Inflammatory macrophage (primary cell): ENCODE measurements around the gene ECM1.

Source experiments
- DNase-seq, 2 donors: peaks; one replicate each; pipeline ENCODE4 v3.0.0-alpha.2; 2020 to 2022

The ECM1 gene

DNA sequence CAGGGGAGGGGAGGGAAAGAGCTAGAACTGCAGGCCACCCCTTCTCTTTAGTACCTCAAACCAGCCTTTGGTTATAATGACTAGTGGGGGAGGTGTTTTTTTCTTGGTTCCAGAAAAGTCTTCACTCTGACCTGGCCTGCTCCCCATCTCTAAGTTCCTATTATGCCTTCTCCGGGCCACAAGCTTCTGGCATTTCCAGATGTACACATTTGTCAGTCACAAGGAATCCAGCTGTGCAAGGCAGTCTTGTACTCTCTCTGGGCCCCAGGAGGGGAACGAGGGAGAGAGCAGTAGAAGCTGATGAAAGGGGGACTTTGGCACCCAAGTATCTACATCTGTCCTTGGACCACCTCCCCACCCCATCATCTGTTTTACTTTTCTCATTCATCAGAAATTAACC, 4.9 kb downstream of the ECM1 start:
- DNase-seq, result no peak

DNA sequence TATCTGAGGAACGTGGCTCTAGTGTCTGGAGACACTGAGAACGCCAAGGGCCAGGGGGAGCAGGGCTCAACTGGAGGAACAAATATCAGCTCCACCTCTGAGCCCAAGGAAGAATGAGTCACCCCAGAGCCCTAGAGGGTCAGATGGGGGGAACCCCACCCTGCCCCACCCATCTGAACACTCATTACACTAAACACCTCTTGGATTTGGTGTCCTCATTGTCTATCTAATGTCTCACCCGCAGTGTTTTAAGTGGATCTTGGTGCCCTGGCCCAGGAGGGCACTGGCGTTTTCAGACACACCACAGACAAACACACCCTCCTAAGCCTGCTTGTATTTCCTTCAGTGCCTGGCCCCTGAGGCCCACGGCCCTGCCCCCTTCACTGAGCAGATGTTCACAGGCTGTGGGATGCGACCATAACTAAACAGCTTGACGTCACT, 5.5 kb downstream of the ECM1 start:
- DNase-seq, result no peak

DNA sequence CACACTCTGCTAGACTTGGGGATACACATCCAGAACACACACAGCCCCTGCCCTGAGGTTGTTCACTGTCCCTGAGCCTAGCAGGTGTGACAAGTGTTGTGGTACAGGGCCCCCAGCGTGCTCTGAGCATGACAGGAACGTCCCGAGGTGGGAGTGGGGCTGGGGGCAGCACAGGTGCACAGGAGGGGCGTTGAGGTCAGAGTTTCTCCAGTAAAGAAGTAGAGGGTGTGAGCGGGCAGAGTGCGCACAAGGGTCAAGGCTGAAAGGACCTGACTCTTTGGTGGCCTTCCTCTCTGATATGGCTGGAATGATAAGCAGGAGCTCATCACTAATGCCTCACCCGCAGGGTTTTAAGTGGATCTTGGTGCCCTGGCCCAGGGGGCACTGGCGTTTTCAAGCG, 6.4 kb downstream of the ECM1 start:
- no peak for DNase-seq

DNA sequence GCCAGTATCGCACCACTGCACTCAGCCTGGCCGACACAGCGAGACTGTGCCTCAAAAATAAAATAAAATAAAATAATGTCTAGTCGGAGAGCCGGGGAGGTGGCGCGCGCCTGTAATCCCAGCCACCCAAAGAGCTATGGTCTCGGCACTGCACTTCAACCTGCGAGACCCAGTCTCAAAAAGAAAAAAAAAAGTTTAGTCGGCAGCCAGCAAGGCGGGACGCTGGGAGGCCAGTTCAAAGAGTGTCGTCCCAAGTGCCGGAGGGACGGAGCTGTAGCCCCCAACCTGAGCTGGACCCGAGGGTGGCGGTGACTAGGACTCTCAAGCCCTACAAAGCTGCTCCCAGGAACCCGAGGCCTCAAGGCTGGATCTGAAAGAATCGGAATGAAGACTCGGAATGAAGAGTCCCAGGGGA, 7.0 kb downstream of the ECM1 start:
- DNase-seq, result no peak

DNA sequence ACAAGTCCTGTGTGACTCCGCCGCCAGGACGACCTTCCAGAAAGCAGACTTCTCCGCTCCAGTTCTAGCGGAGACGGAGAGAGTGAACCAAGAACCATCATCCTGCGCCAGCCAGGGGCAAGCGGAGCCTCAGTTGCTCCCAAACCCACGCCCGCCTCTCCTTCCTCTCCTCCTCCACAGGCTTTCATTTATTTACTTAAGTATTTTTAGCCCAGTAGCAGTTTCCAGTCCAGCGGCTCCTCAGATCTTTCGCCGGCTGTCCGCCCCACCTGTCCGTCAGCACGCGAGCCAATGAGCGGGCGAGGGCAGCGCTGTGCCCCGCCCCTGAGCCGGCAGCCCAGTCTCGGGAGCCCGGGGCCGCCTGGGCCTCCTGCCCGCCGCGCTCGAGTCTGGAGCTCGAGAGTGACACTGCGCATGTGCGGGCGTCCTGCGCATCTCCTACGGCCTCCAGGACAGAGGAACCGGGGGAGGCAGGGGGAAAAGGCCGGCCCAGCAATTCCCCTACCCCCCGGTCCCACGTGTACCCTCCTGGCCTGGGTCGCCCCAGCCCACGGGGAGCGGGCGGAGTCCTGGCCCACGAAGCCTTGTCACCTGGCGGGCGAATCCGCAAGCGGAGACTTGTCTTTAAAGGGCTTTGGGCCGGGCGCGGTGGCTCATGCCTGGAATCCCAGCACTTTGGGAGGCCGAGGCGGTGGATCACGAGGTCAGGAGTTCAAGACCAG, 7.6 kb downstream of the ECM1 start, which contains the start of gene FALEC:
FALEC (plus strand) TSS at position 425 of the 722 bp plus-strand sequence.
- DNase-seq, result peak; percentile 96 to 97

DNA sequence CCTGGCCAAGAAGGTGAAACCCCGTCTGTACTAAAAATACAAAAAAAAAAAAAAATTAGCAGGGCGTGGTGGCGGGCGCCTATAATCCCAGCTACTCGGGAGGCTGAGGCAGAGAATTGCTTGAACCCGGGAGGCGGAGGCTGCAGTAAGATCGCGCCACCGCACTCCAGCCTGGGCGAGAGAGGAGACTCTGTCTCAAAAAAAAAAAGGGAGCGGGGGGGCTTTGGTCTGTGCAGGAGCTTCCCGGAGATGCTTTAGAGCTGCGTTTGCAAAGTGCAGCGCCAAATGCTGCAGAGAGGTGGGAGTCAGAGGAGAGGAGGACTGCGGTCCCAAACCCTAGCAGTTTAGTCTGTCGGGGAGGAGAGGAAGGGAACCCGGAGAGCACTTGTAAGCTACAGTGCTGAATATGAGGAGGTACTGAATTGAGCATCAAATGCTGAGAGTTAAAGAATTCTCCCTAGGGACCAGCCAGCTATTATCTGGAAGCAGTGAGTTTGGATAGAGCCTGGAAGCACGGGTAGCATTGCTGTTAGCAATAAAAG, 8.2 kb downstream of the ECM1 start:
- no peak for DNase-seq

DNA sequence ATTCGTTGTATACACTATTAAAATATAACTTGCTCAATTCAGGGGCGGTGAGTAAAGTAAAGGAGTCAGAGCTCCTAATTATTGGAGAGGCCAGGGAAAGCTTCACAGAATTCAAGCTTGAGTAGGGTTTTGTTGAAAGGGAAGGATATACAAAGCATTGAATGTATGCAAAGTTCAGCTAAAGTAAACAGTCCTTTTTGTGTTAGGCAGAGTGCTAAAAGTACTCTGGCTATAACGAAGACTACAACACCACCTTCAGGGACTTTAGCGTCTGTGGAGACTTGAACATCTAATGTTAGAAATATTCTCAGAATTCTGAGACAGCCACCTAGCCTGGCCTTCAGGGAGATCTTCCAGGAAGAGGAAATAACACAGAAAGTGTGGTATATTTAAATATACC, 8.7 kb downstream of the ECM1 start:
- no peak for DNase-seq

DNA sequence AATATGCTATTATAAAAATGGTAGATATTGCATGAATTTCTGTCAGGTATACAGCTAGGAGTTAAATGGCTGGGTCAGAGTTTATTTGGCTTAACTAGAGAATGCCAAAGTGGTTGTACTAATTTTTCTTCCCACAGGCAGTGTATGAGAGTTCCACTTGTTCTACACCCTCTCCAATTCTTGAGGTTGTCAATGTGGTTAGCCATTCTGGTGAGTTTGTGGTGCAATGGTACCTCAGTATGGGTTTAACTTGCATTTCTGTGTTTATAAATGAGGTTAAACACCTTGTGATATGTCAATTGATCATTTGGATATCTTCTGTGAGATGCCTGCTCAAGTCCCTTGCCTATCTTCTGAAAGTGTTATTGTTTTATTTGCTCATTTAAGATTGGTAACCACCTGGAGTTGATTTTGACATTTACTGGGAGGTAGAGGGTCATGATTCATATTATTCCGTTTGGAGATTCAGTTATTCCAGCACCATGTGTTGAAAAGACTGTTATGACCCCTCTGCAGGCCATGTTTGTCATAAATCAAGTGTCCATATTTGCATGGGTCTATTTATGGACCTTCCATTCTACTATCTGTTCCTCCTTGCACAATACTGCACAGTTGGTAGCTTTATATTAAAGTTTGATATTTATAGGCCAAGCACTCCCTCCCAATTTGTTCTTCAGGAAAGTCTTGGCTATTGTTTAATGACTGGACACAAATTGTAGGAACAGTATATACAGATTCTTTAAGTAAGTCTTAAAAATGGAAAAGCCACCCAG, 13.5 kb downstream of the ECM1 start:
- no peak for DNase-seq

DNA sequence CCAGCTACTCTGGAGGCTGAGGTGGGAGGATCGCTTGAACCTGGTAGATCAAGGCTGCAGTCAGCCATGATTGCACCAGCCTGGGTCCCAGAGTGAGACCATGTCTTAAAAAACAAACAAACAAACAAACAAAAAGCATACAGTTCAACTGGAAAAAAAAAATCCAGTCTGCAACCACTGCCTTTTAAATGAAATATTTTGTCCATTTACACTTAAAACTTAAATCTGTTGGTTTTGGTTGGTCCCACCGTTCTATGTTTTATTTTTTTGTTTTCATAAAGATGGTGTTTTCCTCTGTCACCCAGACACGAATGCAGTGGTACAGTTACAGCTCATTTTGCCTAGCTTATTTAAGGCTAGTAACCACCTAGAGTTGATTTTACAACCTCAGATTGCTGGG, 17.4 kb downstream of the ECM1 start:
- DNase-seq, result no peak

DNA sequence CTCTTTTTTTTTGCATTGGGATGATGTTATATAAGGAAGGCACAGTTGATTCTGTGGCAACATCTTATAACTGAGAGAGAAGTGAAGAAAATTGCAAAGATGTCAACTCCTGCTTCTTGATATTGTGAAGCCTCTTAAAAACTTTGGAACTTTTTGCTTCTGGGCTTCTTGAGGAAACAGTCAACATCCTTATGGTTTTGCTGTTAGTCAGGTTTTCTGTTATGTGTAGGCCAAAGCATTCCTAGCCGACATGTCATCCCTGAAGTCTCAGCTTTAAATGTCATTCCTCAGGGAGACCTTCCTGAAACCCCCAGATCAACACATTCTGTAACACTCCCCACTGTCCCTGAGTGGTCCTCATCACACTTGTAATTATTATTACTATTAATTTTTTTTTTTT, 20.3 kb downstream of the ECM1 start:
- no peak for DNase-seq

DNA sequence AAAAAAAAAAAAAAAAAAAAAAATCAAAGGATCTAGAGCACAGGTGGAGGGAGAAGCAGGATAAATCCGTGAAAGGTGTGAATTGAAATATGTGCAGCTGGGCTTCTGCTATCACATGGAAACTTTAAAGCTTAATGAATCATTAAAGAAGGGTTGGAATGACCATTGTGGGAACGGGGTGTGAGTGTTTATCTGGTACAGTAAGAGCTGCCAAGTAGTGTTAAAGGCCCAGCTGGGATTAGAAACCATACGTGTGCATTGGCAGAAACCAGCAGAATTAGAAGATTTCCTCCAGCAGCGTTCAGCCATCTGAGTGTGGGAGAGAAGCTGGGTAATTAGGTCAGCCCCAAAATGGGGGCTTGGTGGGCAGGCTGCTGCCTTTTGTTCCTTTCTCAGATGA, 21.1 kb downstream of the ECM1 start:
- DNase-seq, result no peak

DNA sequence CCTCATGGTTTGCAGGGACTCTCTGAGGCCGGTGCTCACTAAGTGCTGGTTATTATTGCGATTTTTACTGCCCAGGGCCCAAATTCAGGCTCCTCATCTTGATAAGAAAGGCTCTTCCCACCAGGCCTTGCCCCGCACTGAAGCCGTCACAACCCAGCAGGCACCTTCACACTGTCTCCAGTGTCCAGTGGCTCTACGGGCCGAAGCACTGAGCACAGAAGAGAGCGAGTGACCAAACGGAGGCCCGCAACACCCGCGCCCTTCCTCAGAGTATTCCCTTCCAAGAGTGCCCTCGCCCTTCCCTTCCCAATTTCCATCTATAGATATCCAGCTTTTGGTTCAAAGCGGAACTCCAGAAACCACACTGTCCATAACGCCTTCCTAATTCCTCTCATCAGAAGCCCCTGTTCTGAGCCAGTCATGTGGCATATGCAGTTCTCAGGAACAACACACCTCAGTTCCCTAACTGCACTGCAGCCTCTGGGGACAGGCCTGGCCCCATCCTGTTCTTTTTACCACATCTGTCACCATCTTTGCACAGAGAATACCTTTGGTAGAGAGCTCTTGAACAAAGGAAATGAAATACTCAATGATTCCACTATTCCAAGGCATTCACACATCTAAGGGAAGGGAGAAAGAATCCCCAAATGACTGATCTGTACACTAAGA, 22.7 kb downstream of the ECM1 start:
- DNase-seq, result no peak

DNA sequence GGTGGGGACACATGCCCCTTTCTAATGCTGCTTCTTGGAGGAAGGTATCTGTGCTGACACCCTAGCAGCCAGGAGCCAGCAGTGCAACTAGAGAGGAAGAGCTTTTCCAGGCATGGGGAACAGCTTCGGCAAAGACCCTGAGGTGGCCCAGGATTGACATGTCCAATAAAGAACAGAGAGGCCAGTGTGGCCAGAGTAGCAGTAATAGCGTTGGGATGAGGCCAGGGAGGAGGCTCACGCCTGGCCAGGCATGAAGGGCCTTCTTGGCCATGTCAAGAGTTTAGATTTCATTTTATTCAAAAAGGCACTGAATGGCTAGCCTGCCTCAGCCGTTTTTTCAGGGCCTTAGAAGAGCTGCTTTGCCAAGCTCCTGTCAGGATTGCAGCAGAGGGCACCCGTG, 25.0 kb downstream of the ECM1 start:
- DNase-seq, result no peak

DNA sequence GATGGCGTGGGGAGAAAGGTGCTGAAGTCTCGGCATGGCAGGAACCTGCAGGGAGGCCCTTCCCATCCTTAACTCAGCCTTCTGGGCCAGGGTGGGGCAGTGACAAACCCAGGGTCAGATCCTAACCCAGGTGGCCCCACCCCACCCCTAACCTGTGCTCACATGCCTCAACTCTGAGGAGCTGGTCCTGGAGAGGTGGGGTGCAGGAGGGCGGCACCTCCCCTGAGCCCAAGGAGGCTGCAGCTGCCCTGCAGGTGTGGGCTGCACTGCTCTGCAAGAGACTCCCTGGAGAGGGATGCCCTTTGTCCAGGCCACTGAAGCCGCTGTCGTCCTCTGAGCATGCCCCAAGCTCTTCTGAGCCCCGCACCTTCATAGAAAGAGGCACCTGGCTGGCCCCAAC, 26.1 kb downstream of the ECM1 start:
- DNase-seq, result no peak

DNA sequence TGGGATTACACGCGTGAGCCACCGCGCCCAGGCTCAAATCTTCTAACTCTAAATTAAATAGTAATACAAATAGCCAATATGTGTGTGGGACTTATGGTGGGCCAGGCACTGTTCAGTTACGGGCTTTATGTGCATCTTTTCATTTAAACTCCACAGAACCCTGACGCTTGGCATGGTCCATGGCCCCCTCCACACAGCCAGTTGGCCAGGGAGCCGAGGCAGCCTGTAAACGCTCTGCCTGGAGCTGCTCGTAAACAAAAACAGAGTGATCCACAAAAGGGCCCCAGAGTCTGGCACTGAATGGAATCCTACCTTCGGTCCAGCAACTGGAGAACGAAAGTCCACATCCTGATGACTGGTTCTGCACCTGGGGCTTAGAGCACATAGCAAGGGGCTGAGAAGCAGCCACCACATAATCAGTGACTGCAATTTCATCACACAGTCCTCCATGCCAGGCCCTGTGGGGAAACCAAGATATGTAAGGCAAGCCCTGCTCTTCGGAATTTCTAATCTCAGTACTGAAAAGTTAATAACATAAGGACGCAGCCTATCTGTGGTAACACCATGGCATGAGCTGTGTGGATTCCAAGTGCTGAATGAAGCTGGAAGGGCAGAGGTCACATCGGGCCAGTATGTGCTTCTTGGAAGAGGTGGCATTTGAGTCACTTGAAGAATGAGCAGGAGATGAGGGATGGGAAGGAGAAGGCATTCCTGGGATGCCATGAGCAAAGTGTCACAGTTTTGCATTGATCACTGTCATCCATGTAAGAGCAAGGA, 27.8 kb downstream of the ECM1 start:
- DNase-seq, result no peak

DNA sequence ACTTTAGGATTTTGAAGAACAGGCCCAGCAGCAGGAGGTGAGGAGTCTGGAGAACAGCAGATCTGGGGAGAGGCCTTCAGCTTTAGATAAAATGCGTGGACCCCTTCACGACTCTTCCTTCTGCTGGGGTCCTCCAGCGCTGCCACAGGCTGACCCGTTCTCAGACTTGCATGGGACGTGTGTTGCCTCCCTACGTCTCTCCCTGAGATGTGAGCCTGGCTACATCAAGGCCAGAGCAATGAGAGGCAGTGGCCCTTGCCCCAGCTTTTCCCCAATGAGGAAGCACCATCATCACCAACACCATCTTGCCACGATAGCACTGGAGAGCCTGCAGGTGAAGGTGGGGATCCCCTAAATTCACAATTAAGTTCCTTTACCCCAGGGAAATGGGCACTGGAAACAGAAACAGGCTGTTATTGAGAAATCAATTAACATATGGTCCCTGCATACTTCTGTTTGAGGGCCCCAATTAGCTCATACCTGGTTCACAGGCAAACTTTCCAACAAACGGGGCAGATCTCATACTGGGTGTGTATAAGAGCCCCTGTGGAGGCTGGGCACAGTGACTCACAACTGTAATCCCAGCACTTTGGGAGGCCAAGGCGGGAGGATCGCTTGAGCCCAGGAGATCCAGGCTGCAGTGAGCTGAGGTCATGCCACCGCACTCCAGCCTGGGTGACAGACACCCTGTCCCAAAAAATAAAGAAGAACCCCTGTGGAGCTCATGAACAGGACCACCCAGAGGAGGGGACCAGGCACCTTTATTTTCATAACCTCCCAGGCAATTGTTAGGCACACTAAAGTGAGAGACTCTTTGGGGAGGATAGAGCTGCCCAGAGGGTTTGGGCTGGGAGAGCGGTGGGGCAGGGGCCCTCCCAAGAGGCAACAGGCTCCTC, 29.2 kb downstream of the ECM1 start:
- DNase-seq, result no peak

DNA sequence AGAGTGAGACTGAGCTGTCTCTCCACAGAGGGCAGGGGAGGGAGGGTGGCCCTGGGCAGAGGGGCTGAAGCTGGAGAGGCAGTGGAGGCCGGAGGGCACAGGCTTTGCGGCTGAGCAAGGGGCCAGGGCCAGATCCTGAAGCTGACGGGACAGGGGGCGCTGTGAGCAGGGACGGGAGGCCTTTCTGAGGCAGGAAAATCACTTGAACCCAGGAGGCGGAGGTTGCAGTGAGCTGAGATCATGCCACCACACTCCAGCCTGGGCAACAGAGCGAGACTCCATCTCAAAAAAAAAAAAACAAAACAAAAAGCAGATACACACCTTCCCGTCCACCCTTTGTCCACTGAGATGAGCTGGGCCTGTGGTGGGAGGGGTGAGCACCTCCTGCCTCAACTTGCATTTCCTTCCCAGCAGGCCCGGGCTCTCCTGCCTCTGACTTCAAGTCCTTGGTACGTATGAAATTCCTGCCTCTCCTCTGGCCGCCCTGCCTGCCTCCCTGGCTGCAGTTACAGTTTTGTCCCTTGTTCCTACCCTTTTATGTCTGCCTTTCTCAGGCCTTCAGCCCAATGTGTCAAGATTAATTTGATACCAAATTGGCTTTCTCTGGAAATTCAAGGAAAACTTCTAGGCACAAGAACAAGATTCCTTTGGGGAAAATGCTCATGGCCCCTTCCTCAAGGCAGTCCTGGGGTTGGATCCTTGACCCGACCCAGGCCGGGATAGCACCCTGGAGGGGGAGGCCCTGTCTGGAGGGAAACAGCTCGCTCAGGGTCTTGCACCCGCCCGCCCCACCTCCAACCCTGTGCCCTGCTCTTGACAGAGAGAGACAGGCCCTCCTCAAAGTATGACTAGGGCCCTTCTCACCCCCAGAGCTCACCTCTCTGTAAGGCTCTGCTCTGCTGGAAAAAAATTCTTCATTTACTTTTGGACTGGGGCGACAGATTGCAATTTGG, 30.1 kb downstream of the ECM1 start:
- no peak for DNase-seq

DNA sequence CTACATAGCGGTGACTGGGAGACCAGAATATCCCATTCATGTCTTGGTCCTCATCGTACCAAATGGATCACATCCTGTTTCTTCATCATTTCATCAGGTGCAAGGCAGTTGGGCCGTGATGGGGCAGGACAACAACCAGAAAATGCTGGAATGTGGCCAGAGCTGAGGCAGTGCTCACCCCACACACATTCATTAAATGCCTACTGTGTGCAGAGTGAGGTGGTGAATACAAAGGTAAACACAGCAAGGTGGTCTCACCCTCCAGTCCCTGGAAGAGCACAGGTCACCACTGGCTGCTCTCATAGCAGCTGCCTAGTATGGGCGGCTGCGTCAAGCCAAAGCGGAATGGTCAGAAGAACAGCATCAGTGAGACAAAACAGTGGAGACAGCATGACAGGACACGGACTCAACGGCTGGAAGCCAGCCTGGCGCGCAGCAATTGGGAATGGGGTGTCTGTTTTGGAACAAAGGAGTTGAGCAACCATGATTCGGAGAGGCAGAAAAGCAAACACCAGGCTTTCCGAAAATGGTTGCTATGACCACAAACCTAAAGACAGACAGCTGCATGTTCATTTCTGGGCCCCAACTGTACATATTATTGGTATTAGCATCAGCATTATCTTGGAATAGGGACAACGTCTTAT, 35.7 kb downstream of the ECM1 start:
- no peak for DNase-seq

DNA sequence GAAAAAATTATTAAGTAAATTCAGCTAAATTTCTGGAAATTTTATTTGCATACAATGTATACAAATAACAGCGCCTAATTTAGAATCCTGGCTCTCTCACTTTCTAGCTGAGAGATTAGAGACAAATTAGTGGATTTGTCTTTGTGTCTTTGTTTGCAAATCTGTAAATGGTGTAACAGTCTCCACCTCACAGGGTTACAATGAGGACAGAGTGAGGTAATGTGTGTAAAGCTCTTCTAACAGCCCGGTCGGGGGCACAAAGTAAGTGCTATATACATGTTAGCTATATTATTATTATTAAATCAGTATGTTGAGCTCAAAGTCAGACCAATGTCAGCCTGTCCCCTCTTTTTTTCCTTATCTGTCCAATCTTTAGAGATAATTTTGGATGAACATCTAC, 36.3 kb downstream of the ECM1 start:
- DNase-seq, result no peak
